Uterus (tissue), 2 donors: ENCODE data around the gene SMIM36.

Experiments
- CTCF ChIP-seq, 4 experiments: fragments of 200-600 bp in 2 of 4; fragments of 450-650 bp in 2 of 4; sonication (generic) in 2 of 4; IDR thresholded peaks; one replicate each; pipeline ENCODE4 v1.5.1; 2016 to 2019; ENCODE audit warnings: antibody characterized with exemption in 4 of 4, mild to moderate bottlenecking in 2 of 4, moderate library complexity in 1 of 4
- POLR2A ChIP-seq, 2 donors: fragments of 450-650 bp; IDR thresholded peaks; one replicate each; pipeline ENCODE4 v1.6.1; 2016; ENCODE audit warnings: antibody characterized with exemption in 2 of 2, mild to moderate bottlenecking in 1 of 2, moderate library complexity in 1 of 2

GRCh38 chr17:55531053-55531728 lies 19.9 kb upstream of the SMIM36 start:
- no peak for TF ChIP-seq CTCF (IDR thresholded peaks at IDR 0.05)
- no peak for TF ChIP-seq POLR2A (IDR thresholded peaks at IDR 0.05)
